Measurements from ENCODE around the gene TAF1.

- TF ChIP-seq MTF1 (CRISPR knock-in tag; IDR thresholded peaks at IDR 0.05; ENCODE audit: borderline replicate concordance) (no peak), BDP1 (IDR thresholded peaks at IDR 0.05; ENCODE audit: insufficient read depth, insufficient read length) (no peak), CREB5 (CRISPR knock-in tag; IDR thresholded peaks at IDR 0.05) (no peak), HDAC2 (IDR thresholded peaks at IDR 0.05) (no peak; the same call in 1 of the 2 replicates), CTCF (IDR thresholded peaks at IDR 0.05 in 2 of 3, conservative IDR thresholded peaks at IDR 0.05 in 1 of 3; ENCODE audit: insufficient read depth in 2 of 3, low read depth in 1 of 3, low read length in 3 of 3) (no peak), ZNF449 (CRISPR knock-in tag; IDR thresholded peaks at IDR 0.05) (no peak), XRCC3 (IDR thresholded peaks at IDR 0.05) (no peak), ELF4 (CRISPR knock-in tag; IDR thresholded peaks at IDR 0.05) (peak; percentile 87; the same call in 1 of the 2 replicates), CBX8 (IDR thresholded peaks at IDR 0.05; ENCODE audit: borderline replicate concordance, extremely low read depth, low read depth, low read length, poor library complexity, severe bottlenecking) (no peak), ZNF655 (CRISPR knock-in tag; IDR thresholded peaks at IDR 0.05) (no peak), BRF2 (IDR thresholded peaks at IDR 0.05; ENCODE audit: borderline replicate concordance, insufficient read depth, insufficient read length) (no peak), CHD4 (IDR thresholded peaks at IDR 0.05; ENCODE audit: insufficient read depth, insufficient replicate concordance, low read depth, low read length, poor library complexity, severe bottlenecking) (no peak), GABPA (tag; conservative IDR thresholded peaks at IDR 0.05; ENCODE audit: low read depth) (no peak)
These were observed 742 bp upstream of the TAF1 start for GRCh38 chrX:71365356-71365874.

All from K562 (cell line).